H1 (cell line): ENCODE data around the gene SERPINF2. TPM values are rescaled to one million over a fixed set of nuclear protein-coding genes. Genes with fewer than 3 reads are reported as not detected.

Experiments used
- POLR2A ChIP-seq, 2 experiments: IDR thresholded peaks; 1 replicate in 1 of 2; 2 replicates in 1 of 2; pipeline ENCODE4 v1.6.1; 2011; ENCODE audit warnings: low read depth in 2 of 2, low read length in 2 of 2, mild to moderate bottlenecking in 2 of 2; ENCODE audit errors: control extremely low read depth in 1 of 2
- polyA plus RNA-seq, 7 experiments: library from polyadenylated mRNA; depleted of rRNA in 3 of 7; stranded (reverse) in 5 of 7; unstranded in 2 of 7; fragments of >200 nt in 5 of 7; fragments of 200-250 nt in 2 of 7; gene quantifications; 1 replicate in 5 of 7; 2 replicates in 1 of 7; 4 replicates in 1 of 7; pipeline versions ENCODE4 v1.2.1 to v1.2.3, GENCODE V29; 2011 to 2013; ENCODE audit warnings: missing spikeins in 2 of 7, mixed read lengths in 2 of 7
- total RNA-seq: library from RNA; stranded (reverse); fragmentation: NEBNext Ultra II Directional; extraction: Animal tissue kit (Norgen Biotek cat#: 25700); gene quantifications from 2 replicates; pipeline ENCODE4 v1.2.1, GENCODE V29; 2021

Gene SERPINF2
- total and polyA plus RNA-seq, 2 of the 8 experiments (the other 6 are each of a cell fraction or from before 2014, with no cell fraction given) = 1.8 to 3.2 TPM

- TF ChIP-seq POLR2A (IDR thresholded peaks at IDR 0.05; ENCODE audit: control extremely low read depth in 1 of 2, low read depth in 2 of 2, low read length in 2 of 2) = peak; percentile 32 to 70
Observed at GRCh38 chr17:1716076-1716911, 26.4 kb upstream of the SERPINF2 start (continued).
